GM12873 (cell line): ENCODE data around the gene PLXNA2.

Experiments used
- TF ChIP-seq, protein P1 (sequence below): IDR thresholded peaks from 2 replicates; pipeline ENCODE4 v1.5.1; 2012; ENCODE audit warnings: low read depth, mild to moderate bottlenecking, moderate library complexity, low read length, control low read depth; ENCODE audit not compliant: insufficient read depth; ENCODE audit errors: missing control alignments

Gene PLXNA2

DNA sequence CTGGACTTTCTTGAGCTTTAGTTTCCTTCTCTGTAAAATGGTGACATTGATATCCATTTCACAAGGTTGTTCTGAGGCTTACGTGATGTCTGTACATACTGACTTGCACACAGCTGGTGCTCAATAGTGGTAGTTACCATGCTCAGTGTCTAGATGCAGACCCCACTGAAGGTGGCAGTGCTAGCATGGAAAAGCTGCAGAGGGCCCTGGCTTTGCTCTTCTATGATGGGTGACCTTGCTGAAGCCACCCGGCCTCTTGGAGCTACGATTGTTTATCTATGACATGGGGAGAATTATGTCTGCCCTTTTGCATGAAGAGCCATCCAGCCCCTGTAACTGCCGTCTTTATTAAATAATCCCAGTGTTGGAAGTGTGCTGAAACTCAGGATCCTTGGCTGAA lies 131.8 kb downstream of the PLXNA2 start:
- TF ChIP-seq, protein P1, sequence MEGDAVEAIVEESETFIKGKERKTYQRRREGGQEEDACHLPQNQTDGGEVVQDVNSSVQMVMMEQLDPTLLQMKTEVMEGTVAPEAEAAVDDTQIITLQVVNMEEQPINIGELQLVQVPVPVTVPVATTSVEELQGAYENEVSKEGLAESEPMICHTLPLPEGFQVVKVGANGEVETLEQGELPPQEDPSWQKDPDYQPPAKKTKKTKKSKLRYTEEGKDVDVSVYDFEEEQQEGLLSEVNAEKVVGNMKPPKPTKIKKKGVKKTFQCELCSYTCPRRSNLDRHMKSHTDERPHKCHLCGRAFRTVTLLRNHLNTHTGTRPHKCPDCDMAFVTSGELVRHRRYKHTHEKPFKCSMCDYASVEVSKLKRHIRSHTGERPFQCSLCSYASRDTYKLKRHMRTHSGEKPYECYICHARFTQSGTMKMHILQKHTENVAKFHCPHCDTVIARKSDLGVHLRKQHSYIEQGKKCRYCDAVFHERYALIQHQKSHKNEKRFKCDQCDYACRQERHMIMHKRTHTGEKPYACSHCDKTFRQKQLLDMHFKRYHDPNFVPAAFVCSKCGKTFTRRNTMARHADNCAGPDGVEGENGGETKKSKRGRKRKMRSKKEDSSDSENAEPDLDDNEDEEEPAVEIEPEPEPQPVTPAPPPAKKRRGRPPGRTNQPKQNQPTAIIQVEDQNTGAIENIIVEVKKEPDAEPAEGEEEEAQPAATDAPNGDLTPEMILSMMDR, result no peak

DNA sequence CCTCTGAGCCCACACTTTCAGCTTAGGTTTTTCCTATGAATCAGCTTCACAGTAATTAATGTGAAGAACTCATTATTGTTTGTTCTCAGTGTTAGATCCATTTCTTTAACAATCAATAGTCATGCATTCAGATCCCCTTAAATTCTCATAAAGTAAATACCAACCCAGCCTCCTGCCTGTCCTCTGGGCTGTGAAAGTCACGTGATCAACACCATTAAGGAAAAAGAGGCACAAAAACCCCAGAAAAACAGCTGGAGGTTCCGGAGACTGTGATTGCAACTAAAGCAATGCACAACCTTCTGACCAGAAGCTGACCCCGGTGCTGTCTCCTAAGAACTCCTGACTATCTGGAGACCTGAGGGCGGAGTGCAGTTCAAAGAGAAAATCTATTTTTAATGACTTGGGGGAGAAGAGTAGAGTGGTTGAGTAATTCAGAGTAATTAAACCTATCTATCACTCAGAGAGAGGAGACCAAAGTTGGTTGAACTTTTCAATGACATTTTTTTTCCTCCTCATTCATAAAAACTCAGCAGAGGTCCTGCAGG lies 132.5 kb downstream of the PLXNA2 start:
- TF ChIP-seq, protein P1, result no peak

- TF ChIP-seq, protein P1, result no peak
These were observed 133.9 kb downstream of the PLXNA2 start for GRCh38 chr1:208110296-208110695.

GRCh38 chr1:208108646-208109330 lies 135.4 kb downstream of the PLXNA2 start:
- TF ChIP-seq, protein P1, result no peak

GRCh38 chr1:208108213-208108608 lies 136.0 kb downstream of the PLXNA2 start:
- TF ChIP-seq, protein P1, result no peak

GRCh38 chr1:208107425-208108212 lies 136.6 kb downstream of the PLXNA2 start:
- TF ChIP-seq, protein P1, result no peak

- TF ChIP-seq, protein P1, result no peak
These were observed 138.0 kb downstream of the PLXNA2 start for GRCh38 chr1:208106218-208106617.
